ENCODE measurements around the gene THG1L. TPM values are rescaled to one million over a fixed set of nuclear protein-coding genes. Genes with fewer than 3 reads are reported as not detected.

The THG1L gene
- total and polyA plus RNA-seq, 10 of the 15 experiments (the other 5 are each of a cell fraction or from before 2014, with no cell fraction given): 24.8 to 58.0 (median 34.5) TPM

DNA sequence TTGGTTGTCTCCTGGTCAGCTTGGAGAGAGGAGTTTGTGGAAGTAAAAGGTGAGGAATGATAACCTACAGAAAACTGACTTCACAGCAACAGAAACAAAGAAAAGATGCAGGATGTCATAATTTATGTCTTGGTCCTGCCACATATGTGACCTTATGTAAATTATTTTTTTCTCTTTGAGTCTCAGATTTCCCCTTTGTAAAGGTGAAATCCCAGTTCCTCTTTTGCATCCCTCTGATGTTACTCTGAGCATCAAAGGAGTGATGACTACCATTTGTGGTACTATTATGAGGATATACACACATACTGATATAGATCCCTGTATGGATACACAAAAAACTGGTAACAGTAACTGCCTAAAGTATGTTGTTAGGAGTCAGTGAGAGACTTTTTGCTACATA, 1.4 kb upstream of the THG1L start (continued):
- TF ChIP-seq NR2F1 (conservative IDR thresholded peaks at IDR 0.05) (peak; percentile 99), FOS (IDR thresholded peaks at IDR 0.05; ENCODE audit: borderline replicate concordance, extremely low read depth, insufficient read length) (no peak), MYC (IDR thresholded peaks at IDR 0.05; ENCODE audit: insufficient read depth, insufficient read length, insufficient replicate concordance, low read length, severe bottlenecking) (no peak), NR2C2 (IDR thresholded peaks at IDR 0.05; ENCODE audit: borderline replicate concordance, control insufficient read depth, insufficient read length, low read depth) (no peak), HDAC6 (IDR thresholded peaks at IDR 0.05; ENCODE audit: unreplicated experiment) (no peak), POLR2A (IDR thresholded peaks at IDR 0.05; ENCODE audit: low read depth, low read length) (no peak), MTA3 (IDR thresholded peaks at IDR 0.05; ENCODE audit: borderline replicate concordance, low read length) (no peak; the same call in 1 of the 2 replicates), RFX5 (IDR thresholded peaks at IDR 0.05; ENCODE audit: low read depth, low read length) (no peak), ZNF274 (IDR thresholded peaks at IDR 0.05; ENCODE audit: insufficient read depth, insufficient read length) (no peak), FOXM1 (IDR thresholded peaks at IDR 0.05; ENCODE audit: low read depth, low read length) (peak; percentile 84; the same call in 1 of the 2 replicates), IKZF2 (IDR thresholded peaks at IDR 0.05) (peak; percentile 91 to 92), CBFB (IDR thresholded peaks at IDR 0.05; ENCODE audit: low read depth) (peak; percentile 40; the same call in 1 of the 2 replicates), HCFC1 (IDR thresholded peaks at IDR 0.05; ENCODE audit: low read length) (no peak), STAT3 (IDR thresholded peaks at IDR 0.05; ENCODE audit: low read depth, low read length) (0 out of 2 replicates have a peak, but pooled peaks have one; percentile 74), POLR2AphosphoS5 (IDR thresholded peaks at IDR 0.05; ENCODE audit: low read length) (no peak), HDGF (IDR thresholded peaks at IDR 0.05) (no peak), KLF5 (IDR thresholded peaks at IDR 0.05; ENCODE audit: partially characterized antibody) (no peak), SIN3A (IDR thresholded peaks at IDR 0.05; ENCODE audit: low read depth, low read length) (no peak)
- TF ChIP-seq, protein P1, sequence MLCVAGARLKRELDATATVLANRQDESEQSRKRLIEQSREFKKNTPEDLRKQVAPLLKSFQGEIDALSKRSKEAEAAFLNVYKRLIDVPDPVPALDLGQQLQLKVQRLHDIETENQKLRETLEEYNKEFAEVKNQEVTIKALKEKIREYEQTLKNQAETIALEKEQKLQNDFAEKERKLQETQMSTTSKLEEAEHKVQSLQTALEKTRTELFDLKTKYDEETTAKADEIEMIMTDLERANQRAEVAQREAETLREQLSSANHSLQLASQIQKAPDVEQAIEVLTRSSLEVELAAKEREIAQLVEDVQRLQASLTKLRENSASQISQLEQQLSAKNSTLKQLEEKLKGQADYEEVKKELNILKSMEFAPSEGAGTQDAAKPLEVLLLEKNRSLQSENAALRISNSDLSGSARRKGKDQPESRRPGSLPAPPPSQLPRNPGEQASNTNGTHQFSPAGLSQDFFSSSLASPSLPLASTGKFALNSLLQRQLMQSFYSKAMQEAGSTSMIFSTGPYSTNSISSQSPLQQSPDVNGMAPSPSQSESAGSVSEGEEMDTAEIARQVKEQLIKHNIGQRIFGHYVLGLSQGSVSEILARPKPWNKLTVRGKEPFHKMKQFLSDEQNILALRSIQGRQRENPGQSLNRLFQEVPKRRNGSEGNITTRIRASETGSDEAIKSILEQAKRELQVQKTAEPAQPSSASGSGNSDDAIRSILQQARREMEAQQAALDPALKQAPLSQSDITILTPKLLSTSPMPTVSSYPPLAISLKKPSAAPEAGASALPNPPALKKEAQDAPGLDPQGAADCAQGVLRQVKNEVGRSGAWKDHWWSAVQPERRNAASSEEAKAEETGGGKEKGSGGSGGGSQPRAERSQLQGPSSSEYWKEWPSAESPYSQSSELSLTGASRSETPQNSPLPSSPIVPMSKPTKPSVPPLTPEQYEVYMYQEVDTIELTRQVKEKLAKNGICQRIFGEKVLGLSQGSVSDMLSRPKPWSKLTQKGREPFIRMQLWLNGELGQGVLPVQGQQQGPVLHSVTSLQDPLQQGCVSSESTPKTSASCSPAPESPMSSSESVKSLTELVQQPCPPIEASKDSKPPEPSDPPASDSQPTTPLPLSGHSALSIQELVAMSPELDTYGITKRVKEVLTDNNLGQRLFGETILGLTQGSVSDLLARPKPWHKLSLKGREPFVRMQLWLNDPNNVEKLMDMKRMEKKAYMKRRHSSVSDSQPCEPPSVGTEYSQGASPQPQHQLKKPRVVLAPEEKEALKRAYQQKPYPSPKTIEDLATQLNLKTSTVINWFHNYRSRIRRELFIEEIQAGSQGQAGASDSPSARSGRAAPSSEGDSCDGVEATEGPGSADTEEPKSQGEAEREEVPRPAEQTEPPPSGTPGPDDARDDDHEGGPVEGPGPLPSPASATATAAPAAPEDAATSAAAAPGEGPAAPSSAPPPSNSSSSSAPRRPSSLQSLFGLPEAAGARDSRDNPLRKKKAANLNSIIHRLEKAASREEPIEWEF (IDR thresholded peaks at IDR 0.05; ENCODE audit: insufficient replicate concordance, low read depth, low read length): no peak
- TF ChIP-seq, protein P2, sequence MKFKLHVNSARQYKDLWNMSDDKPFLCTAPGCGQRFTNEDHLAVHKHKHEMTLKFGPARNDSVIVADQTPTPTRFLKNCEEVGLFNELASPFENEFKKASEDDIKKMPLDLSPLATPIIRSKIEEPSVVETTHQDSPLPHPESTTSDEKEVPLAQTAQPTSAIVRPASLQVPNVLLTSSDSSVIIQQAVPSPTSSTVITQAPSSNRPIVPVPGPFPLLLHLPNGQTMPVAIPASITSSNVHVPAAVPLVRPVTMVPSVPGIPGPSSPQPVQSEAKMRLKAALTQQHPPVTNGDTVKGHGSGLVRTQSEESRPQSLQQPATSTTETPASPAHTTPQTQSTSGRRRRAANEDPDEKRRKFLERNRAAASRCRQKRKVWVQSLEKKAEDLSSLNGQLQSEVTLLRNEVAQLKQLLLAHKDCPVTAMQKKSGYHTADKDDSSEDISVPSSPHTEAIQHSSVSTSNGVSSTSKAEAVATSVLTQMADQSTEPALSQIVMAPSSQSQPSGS (IDR thresholded peaks at IDR 0.05; ENCODE audit: low read length): peak; percentile 88
- TF ChIP-seq, protein P3, sequence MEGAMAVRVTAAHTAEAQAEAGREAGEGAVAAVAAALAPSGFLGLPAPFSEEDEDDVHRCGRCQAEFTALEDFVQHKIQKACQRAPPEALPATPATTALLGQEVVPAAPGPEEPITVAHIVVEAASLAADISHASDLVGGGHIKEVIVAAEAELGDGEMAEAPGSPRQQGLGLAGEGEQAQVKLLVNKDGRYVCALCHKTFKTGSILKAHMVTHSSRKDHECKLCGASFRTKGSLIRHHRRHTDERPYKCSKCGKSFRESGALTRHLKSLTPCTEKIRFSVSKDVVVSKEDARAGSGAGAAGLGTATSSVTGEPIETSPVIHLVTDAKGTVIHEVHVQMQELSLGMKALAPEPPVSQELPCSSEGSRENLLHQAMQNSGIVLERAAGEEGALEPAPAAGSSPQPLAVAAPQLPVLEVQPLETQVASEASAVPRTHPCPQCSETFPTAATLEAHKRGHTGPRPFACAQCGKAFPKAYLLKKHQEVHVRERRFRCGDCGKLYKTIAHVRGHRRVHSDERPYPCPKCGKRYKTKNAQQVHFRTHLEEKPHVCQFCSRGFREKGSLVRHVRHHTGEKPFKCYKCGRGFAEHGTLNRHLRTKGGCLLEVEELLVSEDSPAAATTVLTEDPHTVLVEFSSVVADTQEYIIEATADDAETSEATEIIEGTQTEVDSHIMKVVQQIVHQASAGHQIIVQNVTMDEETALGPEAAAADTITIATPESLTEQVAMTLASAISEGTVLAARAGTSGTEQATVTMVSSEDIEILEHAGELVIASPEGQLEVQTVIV (IDR thresholded peaks at IDR 0.05; ENCODE audit: borderline replicate concordance, partially characterized antibody): no peak
- TF ChIP-seq, protein P4, sequence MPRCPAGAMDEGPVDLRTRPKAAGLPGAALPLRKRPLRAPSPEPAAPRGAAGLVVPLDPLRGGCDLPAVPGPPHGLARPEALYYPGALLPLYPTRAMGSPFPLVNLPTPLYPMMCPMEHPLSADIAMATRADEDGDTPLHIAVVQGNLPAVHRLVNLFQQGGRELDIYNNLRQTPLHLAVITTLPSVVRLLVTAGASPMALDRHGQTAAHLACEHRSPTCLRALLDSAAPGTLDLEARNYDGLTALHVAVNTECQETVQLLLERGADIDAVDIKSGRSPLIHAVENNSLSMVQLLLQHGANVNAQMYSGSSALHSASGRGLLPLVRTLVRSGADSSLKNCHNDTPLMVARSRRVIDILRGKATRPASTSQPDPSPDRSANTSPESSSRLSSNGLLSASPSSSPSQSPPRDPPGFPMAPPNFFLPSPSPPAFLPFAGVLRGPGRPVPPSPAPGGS (IDR thresholded peaks at IDR 0.05; ENCODE audit: borderline replicate concordance, insufficient read depth, low read depth, low read length, poor library complexity, severe bottlenecking): no peak

All from GM12878 (cell line).